Right ventricle myocardium superior (tissue), 1 donor: Measurements from ENCODE around the gene PSME4. TPM values are rescaled to one million over a fixed set of nuclear protein-coding genes. Genes with fewer than 3 reads are reported as not detected.
A peak's percentile ranks its signal among the peaks of the same experiment; 100 is the strongest.
"Not testable (repeated sequence)": the region's sequence is repeated elsewhere in the genome, so short reads cannot be mapped to it uniquely, and the experiment has no call there.

ENCODE experiments used
- ATAC-seq: fragments of 200-7000 bp; cut with Tn5 transposase; one replicate; pipeline ENCODE4 v1.9.1; 2020; ENCODE audit warnings: mild to moderate bottlenecking; ENCODE audit not compliant: poor library complexity
- DNase-seq: peaks from one replicate; pipeline ENCODE4 v3.0.0-alpha.2; 2020
- intact Hi-C: fragments of 100-400 bp; cut with DNase I; formaldehyde crosslinking; loops from one replicate; pipeline ENCODE4 v1.11.2; 2022
- total RNA-seq: library from RNA; stranded (reverse); fragmentation: NEBNext Ultra II Directional; extraction: Animal tissue kit (Norgen Biotek cat#: 25700); gene quantifications from one replicate; pipeline ENCODE4 v1.2.1, GENCODE V29; 2021
- donor health status: DM: no; HTN: yes; CAD: no; lungs with severe emphysema.

PSME4 gene
- total RNA-seq, 1 donor from 2014 or later: 52.3 TPM

GRCh38 chr2:53969968-53970723 is 647 bp downstream of the PSME4 start:
- peak; percentile 38 for ATAC-seq
- intact Hi-C loops: loop anchor here (10.0 kb wide), 1 partner anchor 115 kb away; no protein-coding TSS in a partner anchor
- DNase-seq: peak; percentile 63

GRCh38 chr2:53969285-53969967 is 1.4 kb downstream of the PSME4 start:
- intact Hi-C loops: no loop called here
- ATAC-seq (peak; percentile 19), DNase-seq (no peak)

- ATAC-seq: no peak
- no peak for DNase-seq
- intact Hi-C loops: no loop called here
These were observed 5.7 kb downstream of the PSME4 start for GRCh38 chr2:53964987-53965687.

- DNase-seq (no peak), ATAC-seq (no peak)
- intact Hi-C loops: no loop called here
These were observed 6.4 kb downstream of the PSME4 start for GRCh38 chr2:53964257-53964952.

GRCh38 chr2:53961478-53962216 is 9.1 kb downstream of the PSME4 start:
- intact Hi-C loops, DNase-seq: not testable (repeated sequence)
- ATAC-seq: peak; percentile 55

- no peak for DNase-seq
These were observed 10.3 kb downstream of the PSME4 start for GRCh38 chr2:53960476-53960875.

GRCh38 chr2:53958443-53958842 is 12.3 kb downstream of the PSME4 start:
- DNase-seq: no peak
- intact Hi-C loops: no loop called here
- ATAC-seq: no peak

More at GRCh38 chr2:53960476-53960875, 10.3 kb downstream of the PSME4 start:
- no peak for ATAC-seq
- intact Hi-C loops: no loop called here

GRCh38 chr2:53952519-53952918 is 18.3 kb downstream of the PSME4 start:
- DNase-seq (no peak), ATAC-seq (no peak)
- intact Hi-C loops: no loop called here

GRCh38 chr2:53949457-53949856 is 21.3 kb downstream of the PSME4 start:
- ATAC-seq: no peak
- intact Hi-C loops: no loop called here
- no peak for DNase-seq

GRCh38 chr2:53945538-53945937 is 25.3 kb downstream of the PSME4 start:
- intact Hi-C loops: no loop called here
- DNase-seq (no peak), ATAC-seq (no peak)

GRCh38 chr2:53944542-53944941 is 26.3 kb downstream of the PSME4 start:
- no peak for ATAC-seq

GRCh38 chr2:53942280-53942679 is 28.5 kb downstream of the PSME4 start:
- DNase-seq (no peak), ATAC-seq (no peak)
- intact Hi-C loops: no loop called here

More at GRCh38 chr2:53944542-53944941, 26.3 kb downstream of the PSME4 start:
- intact Hi-C loops: no loop called here
- no peak for DNase-seq

GRCh38 chr2:53941749-53942148 is 29.0 kb downstream of the PSME4 start:
- ATAC-seq (no peak), DNase-seq (no peak)
- intact Hi-C loops: no loop called here

GRCh38 chr2:53939656-53940055 is 31.1 kb downstream of the PSME4 start:
- intact Hi-C loops: no loop called here
- DNase-seq (no peak), ATAC-seq (no peak)

- DNase-seq (no peak), ATAC-seq (no peak)
- intact Hi-C loops: no loop called here
These were observed 31.9 kb downstream of the PSME4 start for GRCh38 chr2:53938904-53939303.

- no peak for ATAC-seq
- intact Hi-C loops: no loop called here
- DNase-seq: no peak
These were observed 37.5 kb downstream of the PSME4 start for GRCh38 chr2:53933329-53933728.

GRCh38 chr2:53926321-53926720 is 44.5 kb downstream of the PSME4 start:
- DNase-seq, ATAC-seq: not testable (repeated sequence)
- intact Hi-C loops: loop anchor here (5.0 kb wide), 1 partner anchor 34 kb away; no protein-coding TSS in a partner anchor

- intact Hi-C loops: no loop called here
- DNase-seq (no peak), ATAC-seq (no peak)
These were observed 57.1 kb downstream of the PSME4 start for GRCh38 chr2:53913721-53914120.
